ENCODE measurements around the gene ISM2. TPM values are rescaled to one million over a fixed set of nuclear protein-coding genes. Genes with fewer than 3 reads are reported as not detected.

Gene ISM2
- total RNA-seq, 4 donors from 2014 or later, result 0.33 TPM; not detected in 3

DNA sequence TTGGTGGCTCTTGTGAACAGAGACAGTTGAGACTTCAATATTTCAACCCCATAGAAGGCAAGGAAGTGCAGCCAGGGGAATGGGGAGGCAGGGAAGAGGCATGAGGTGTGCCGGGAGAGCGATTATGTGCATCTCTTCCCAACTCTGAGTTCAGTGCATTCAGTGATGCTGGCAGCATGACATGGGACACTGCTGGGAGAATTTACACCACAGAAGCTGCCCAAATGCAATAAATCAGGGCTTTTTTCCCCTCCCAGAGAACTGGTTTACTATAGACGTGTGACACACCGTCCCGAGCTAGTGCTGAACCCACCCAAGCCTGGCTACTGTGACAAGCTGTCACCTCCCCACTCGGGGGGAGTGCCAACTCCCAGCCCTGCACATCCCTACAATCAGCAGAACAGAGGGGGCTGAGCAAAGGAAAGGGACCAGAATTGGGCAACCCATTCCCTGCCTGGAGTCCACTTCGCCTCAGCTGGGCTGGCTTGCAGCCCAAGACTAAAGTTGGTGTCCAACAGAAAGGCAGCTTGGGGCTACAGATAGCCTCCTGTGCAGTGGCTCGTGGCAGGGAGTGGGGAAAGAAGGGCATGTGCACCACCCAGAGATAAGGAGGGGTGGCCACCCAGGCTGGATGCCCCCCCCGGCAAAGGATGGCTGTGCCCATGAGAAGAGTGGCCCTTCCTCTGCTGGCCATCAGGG lies 24.0 kb downstream of the ISM2 start:
- intact Hi-C loops (cut with DNase I), result no loop called here
- no peak for TF ChIP-seq POLR2A (IDR thresholded peaks at IDR 0.05; ENCODE audit: low read depth)
- TF ChIP-seq POLR2AphosphoS5 (IDR thresholded peaks at IDR 0.05), result no peak
- TF ChIP-seq EP300 (IDR thresholded peaks at IDR 0.05), result no peak
- TF ChIP-seq, protein P1, sequence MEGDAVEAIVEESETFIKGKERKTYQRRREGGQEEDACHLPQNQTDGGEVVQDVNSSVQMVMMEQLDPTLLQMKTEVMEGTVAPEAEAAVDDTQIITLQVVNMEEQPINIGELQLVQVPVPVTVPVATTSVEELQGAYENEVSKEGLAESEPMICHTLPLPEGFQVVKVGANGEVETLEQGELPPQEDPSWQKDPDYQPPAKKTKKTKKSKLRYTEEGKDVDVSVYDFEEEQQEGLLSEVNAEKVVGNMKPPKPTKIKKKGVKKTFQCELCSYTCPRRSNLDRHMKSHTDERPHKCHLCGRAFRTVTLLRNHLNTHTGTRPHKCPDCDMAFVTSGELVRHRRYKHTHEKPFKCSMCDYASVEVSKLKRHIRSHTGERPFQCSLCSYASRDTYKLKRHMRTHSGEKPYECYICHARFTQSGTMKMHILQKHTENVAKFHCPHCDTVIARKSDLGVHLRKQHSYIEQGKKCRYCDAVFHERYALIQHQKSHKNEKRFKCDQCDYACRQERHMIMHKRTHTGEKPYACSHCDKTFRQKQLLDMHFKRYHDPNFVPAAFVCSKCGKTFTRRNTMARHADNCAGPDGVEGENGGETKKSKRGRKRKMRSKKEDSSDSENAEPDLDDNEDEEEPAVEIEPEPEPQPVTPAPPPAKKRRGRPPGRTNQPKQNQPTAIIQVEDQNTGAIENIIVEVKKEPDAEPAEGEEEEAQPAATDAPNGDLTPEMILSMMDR (IDR thresholded peaks at IDR 0.05), result no peak
- Histone ChIP-seq H3K27ac (replicated peaks in 1 of 4) (no peak overlapping the region), H3K4me1 (no peaks in the 10 kb centered on the region), H3K9me3 (no peaks in the 10 kb centered on the region), H3K4me3 (no peak overlapping the region), H3K27me3 (no peaks in the 10 kb centered on the region), H3K36me3 (peaks cover 0 to 8% (median 3%) of the 10 kb centered on the region in 4 donors)
- 68% methylated on average over 7 of the region's 9 CpGs for WGBS
- DNase-seq (ENCODE audit: extremely low spot score), result no peak

DNA sequence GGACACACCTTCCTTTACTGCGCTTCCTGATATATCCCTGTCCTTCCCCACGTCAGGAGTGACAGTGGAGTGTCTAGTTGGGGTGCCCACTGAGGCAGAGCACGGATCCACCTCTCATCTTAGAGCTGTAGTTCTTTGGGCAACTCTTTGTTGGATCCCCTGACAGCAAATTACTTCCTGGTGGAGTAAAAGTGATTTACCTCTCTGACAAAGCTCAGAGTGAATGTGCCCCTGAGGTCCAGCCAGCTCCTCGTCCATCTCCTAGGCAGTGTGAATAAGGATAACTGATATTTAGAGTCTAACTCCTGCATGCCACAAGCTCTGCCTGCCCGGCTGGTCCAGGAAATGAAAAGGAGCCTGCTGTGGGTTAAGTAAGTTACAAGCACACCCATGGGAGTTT lies 24.7 kb downstream of the ISM2 start:
- intact Hi-C loops (cut with DNase I), result no loop called here
- Histone ChIP-seq H3K9me3 (no peaks in the 10 kb centered on the region), H3K27ac (replicated peaks in 1 of 4) (no peak overlapping the region), H3K36me3 (peaks cover 5 to 15% (median 10%) of the 10 kb centered on the region in 4 donors), H3K4me3 (no peak overlapping the region), H3K4me1 (no peaks in the 10 kb centered on the region), H3K27me3 (no peaks in the 10 kb centered on the region)
- no peak for TF ChIP-seq EP300 (IDR thresholded peaks at IDR 0.05)
- TF ChIP-seq, protein P1 (IDR thresholded peaks at IDR 0.05), result no peak
- no peak for TF ChIP-seq POLR2A (IDR thresholded peaks at IDR 0.05; ENCODE audit: low read depth)
- TF ChIP-seq POLR2AphosphoS5 (IDR thresholded peaks at IDR 0.05), result no peak
- 73% methylated on average over 5 of the region's 5 CpGs for WGBS
- DNase-seq (ENCODE audit: extremely low spot score), result no peak

DNA sequence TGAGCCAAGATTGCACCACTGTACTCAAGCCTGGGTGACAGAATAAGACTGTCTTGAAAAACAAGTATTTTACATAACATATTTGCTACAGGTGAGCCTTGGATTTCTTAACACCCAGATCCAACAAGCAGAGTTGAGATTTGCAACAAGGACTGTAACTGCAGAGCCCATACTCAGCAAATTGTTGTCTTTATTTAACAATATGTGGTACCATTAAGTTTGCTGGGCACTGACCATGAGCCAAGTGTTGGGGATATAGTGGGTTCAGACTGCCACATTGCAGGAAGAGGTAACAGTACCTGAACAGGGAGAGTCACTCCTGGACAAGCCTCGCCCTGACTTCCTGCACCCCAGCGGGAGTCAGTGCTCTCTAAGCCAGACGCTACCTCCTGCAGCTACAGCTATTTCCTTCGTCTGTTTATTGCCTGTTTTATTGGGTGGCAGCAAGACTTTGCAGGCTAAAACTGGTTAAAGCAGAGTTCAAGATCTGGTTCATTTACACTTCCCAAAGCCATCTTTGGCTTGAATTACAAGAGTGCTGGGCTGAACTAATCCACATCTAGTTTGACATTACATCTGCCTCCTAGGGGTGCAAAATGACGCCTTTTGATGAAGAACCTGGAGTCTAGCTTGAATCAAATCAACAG lies 28.3 kb downstream of the ISM2 start:
- Histone ChIP-seq H3K27me3 (no peaks in the 10 kb centered on the region), H3K9me3 (no peaks in the 10 kb centered on the region), H3K4me1 (no peaks in the 10 kb centered on the region), H3K4me3 (no peak overlapping the region), H3K36me3 (peaks cover 36 to 50% (median 45%) of the 10 kb centered on the region in 4 donors), H3K27ac (replicated peaks in 1 of 4) (no peak overlapping the region)
- TF ChIP-seq POLR2A (IDR thresholded peaks at IDR 0.05; ENCODE audit: low read depth) (no peak), POLR2AphosphoS5 (IDR thresholded peaks at IDR 0.05) (no peak)
- TF ChIP-seq, protein P1 (IDR thresholded peaks at IDR 0.05), result no peak
- no peak for DNase-seq (ENCODE audit: extremely low spot score)
- WGBS, result 87% methylated on average over 5 of the region's 5 CpGs
- intact Hi-C loops (cut with DNase I), result no loop called here

DNA sequence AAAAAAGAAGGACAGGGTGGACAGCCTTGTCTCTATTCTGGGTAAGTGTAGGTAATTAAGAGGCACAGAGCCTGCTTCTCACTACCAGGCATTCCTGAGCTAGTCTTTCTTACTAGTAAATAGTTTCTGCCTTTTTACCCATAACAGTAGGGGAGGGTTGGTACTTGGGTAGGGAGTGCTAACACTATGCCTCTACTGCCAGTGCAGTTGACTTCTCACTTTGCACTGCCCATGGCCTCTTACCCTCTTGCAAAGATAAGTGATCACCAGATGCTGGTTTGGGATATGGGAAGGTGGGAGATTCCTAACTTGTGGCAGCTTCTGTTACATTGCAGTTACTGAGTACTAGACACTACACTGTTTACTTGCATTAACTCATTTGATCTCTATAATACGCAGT lies 29.1 kb downstream of the ISM2 start:
- Histone ChIP-seq H3K4me1 (no peaks in the 10 kb centered on the region), H3K9me3 (no peaks in the 10 kb centered on the region), H3K36me3 (peaks cover 44 to 58% (median 53%) of the 10 kb centered on the region in 4 donors), H3K27me3 (no peaks in the 10 kb centered on the region), H3K4me3 (no peak overlapping the region), H3K27ac (replicated peaks in 1 of 4) (no peak overlapping the region)
- intact Hi-C loops (cut with DNase I), result no loop called here
- 81% methylated on average over 1 of the region's 1 CpG for WGBS
- no peak for DNase-seq (ENCODE audit: extremely low spot score)
- TF ChIP-seq POLR2AphosphoS5 (IDR thresholded peaks at IDR 0.05), result no peak
- no peak for TF ChIP-seq EP300 (IDR thresholded peaks at IDR 0.05)
- no peak for TF ChIP-seq POLR2A (IDR thresholded peaks at IDR 0.05; ENCODE audit: low read depth)
- TF ChIP-seq, protein P1 (IDR thresholded peaks at IDR 0.05), result no peak

Data from esophagus muscularis mucosa (tissue), 4 donors.